Activated T-helper 2 cell treated with anti-CD3 and anti-CD28 coated beads, Interferon-gamma antibody, Interleukin-2, Interleukin-4, amounts not matched to agents 10 μg/mL and 5 μg/mL and 100 μg/mL, durations not matched to agents 14 hours and 24 hours and 36 hours (primary cell): Measurements from ENCODE around the gene FAM163A. TPM values are rescaled to one million over a fixed set of nuclear protein-coding genes. Genes with fewer than 3 reads are reported as not detected.

Experiments
- DNase-seq: peaks from one replicate; pipeline ENCODE4 v3.0.0; 2021; ENCODE audit warnings: low spot score
- H3K27ac Mint-ChIP-seq: one replicate; pipeline ENCODE4 v1.8.0; 2021; ENCODE audit warnings: mixed read lengths
- H3K27me3 Mint-ChIP-seq: one replicate; pipeline ENCODE4 v1.8.0; 2021; ENCODE audit warnings: low read depth, mixed read lengths
- H3K36me3 Mint-ChIP-seq: one replicate; pipeline ENCODE4 v1.8.0; 2021; ENCODE audit warnings: low read depth, mixed read lengths
- H3K4me1 Mint-ChIP-seq: one replicate; pipeline ENCODE4 v1.8.0; 2021; ENCODE audit warnings: low read depth, mixed read lengths
- H3K4me3 Mint-ChIP-seq: one replicate; pipeline ENCODE4 v1.8.0; 2021; ENCODE audit warnings: low read depth, mild to moderate bottlenecking, moderate library complexity, mixed read lengths
- H3K9me3 Mint-ChIP-seq: one replicate; pipeline ENCODE4 v1.8.0; 2021; ENCODE audit warnings: mixed read lengths
- intact Hi-C: fragments of 100-400 bp; cut with micrococcal nuclease; formaldehyde crosslinking; loops from one replicate; pipeline ENCODE4 v1.15.1; 2023
- total RNA-seq: library from RNA; stranded (reverse); gene quantifications from 2 replicates; pipeline ENCODE4 v1.2.3, GENCODE V29; 2022

The FAM163A gene
- total RNA-seq, 1 donor from 2014 or later: not detected

- no peak overlapping the region for H3K4me3 Mint-ChIP-seq
- no peak overlapping the region for H3K27ac Mint-ChIP-seq
- no peak for DNase-seq
- H3K9me3 Mint-ChIP-seq: no peaks in the 10 kb centered on the region
- peaks cover 7% of the 10 kb centered on the region for H3K4me1 Mint-ChIP-seq
- intact Hi-C loops: no loop called here
- no peaks in the 10 kb centered on the region for H3K27me3 Mint-ChIP-seq
- peaks cover 65% of the 10 kb centered on the region for H3K36me3 Mint-ChIP-seq
These were observed 117.6 kb downstream of the FAM163A start for GRCh38 chr1:179860652-179861051.

DNA sequence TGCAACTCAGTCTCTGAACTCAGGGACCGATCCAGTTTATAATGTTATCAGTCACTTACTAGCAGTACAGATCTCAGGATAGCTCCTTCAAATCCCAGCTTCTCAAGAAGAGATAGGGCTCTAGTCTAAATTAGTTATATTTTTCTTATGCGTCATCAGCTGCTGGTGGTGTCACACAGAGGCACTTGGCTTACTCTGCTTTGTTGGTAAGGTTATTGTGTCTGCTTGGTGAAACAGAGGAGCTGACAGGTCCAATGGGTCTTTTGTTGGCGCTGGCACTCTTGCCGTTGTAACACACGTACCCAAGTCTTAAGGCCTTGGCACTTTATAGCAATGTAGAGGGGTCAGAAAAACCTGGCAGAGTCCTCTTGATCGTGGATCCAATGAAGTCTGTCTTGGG, 122.3 kb downstream of the FAM163A start:
- no peak overlapping the region for H3K4me3 Mint-ChIP-seq
- H3K36me3 Mint-ChIP-seq: peaks cover 56% of the 10 kb centered on the region
- intact Hi-C loops: no loop called here
- H3K27ac Mint-ChIP-seq: no peak overlapping the region
- H3K27me3 Mint-ChIP-seq: no peaks in the 10 kb centered on the region
- no peaks in the 10 kb centered on the region for H3K9me3 Mint-ChIP-seq
- DNase-seq: no peak
- peaks cover 4% of the 10 kb centered on the region for H3K4me1 Mint-ChIP-seq

Other genes with a start within 250 kb of the FAM163A start
- not detected in 2 replicates for gene NPHS2, start 167.3 kb upstream of the FAM163A start, total RNA-seq
- not detected in 2 replicates for gene TDRD5, start 151.5 kb upstream of the FAM163A start, total RNA-seq
- 55.6 and 55.7 TPM in 2 replicates for gene TOR1AIP2, start 134.5 kb downstream of the FAM163A start, total RNA-seq
- gene TOR1AIP1, start 139.0 kb downstream of the FAM163A start, total RNA-seq: 72.2 and 82.5 TPM in 2 replicates
- 41.2 and 43.7 TPM in 2 replicates for gene CEP350, start 211.5 kb downstream of the FAM163A start, total RNA-seq